ENCODE results near the gene PIP4K2B. TPM values are rescaled to one million over a fixed set of nuclear protein-coding genes. Genes with fewer than 3 reads are reported as not detected.
"Not testable (repeated sequence)": the region's sequence is repeated elsewhere in the genome, so short reads cannot be mapped to it uniquely, and the experiment has no call there.

Gene PIP4K2B
- total RNA-seq, 2 experiments from 2014 or later = 49.4 to 52.6 TPM

GRCh38 chr17:38728290-38728831 lies 71.0 kb downstream of the PIP4K2B start:
- Mint-ChIP-seq H3K4me1 (peaks cover 72% of the 10 kb centered on the region), H3K36me3 (ENCODE audit: low read depth) (peaks cover 42% of the 10 kb centered on the region), H3K9me3 (peaks cover 5% of the 10 kb centered on the region), H3K4me3 (peak overlapping the region; percentile 42), H3K27ac (peak overlapping the region; percentile 87), H3K27me3 (no peaks in the 10 kb centered on the region)
- peak; percentile 84 for DNase-seq
- ChIA-PET POLR2A (interaction anchor here (0.6 to 1.4 kb wide), 5 partner anchors 9 to 24 kb away, joined by 3 to 10 read pairs (median 5); partner anchors contain the start of gene MLLT6), CTCF (interaction anchor here (0.9 to 2.3 kb wide), 13 partner anchors 9 to 478 kb away, joined by 3 to 10 read pairs (median 5); partner anchors contain the start of genes EPOP and MLLT6)

GRCh38 chr17:38727736-38728135 lies 71.6 kb downstream of the PIP4K2B start:
- peak overlapping the region; percentile 87 for H3K27ac Mint-ChIP-seq

GRCh38 chr17:38726145-38726544 lies 73.2 kb downstream of the PIP4K2B start:
- peaks cover 55% of the 10 kb centered on the region for H3K4me1 Mint-ChIP-seq
- POLR2A ChIA-PET = interaction anchor here (0.6 kb wide), 1 partner anchor 11 kb away, joined by 4 read pairs; no protein-coding TSS in a partner anchor

More at GRCh38 chr17:38727736-38728135, 71.6 kb downstream of the PIP4K2B start:
- Mint-ChIP-seq H3K4me3 (peak overlapping the region; percentile 42), H3K36me3 (ENCODE audit: low read depth) (peaks cover 38% of the 10 kb centered on the region), H3K9me3 (peaks cover 5% of the 10 kb centered on the region), H3K27me3 (no peaks in the 10 kb centered on the region), H3K4me1 (peaks cover 70% of the 10 kb centered on the region)
- CTCF ChIA-PET = interaction anchor here (0.9 to 2.3 kb wide), 8 partner anchors 17 to 479 kb away, joined by 3 to 10 read pairs (median 6); partner anchors contain the start of gene MLLT6
- peak; percentile 55 for DNase-seq
- POLR2A ChIA-PET = interaction anchor here (0.8 kb wide), 1 partner anchor 23 kb away, joined by 3 read pairs; the partner anchor contains the start of gene MLLT6

GRCh38 chr17:38725066-38725465 lies 74.3 kb downstream of the PIP4K2B start:
- ChIA-PET CTCF (interaction anchor here (1.9 kb wide), 1 partner anchor 8 kb away, joined by 5 read pairs; no protein-coding TSS in a partner anchor), POLR2A (no interaction called here)
- DNase-seq = no peak
- Mint-ChIP-seq H3K9me3 (peaks cover 5% of the 10 kb centered on the region), H3K36me3 (ENCODE audit: low read depth) (peaks cover 42% of the 10 kb centered on the region), H3K4me1 (peaks cover 51% of the 10 kb centered on the region), H3K4me3 (no peak overlapping the region), H3K27ac (peak overlapping the region; percentile 66), H3K27me3 (no peaks in the 10 kb centered on the region)

More at GRCh38 chr17:38726145-38726544, 73.2 kb downstream of the PIP4K2B start:
- not testable (repeated sequence) for H3K4me3 Mint-ChIP-seq, H3K27me3 Mint-ChIP-seq, H3K9me3 Mint-ChIP-seq, DNase-seq
- Mint-ChIP-seq H3K36me3 (ENCODE audit: low read depth) (peaks cover 34% of the 10 kb centered on the region), H3K27ac (peak overlapping the region; percentile 66)
- CTCF ChIA-PET = interaction anchor here (1.9 kb wide), 1 partner anchor 10 kb away, joined by 5 read pairs; no protein-coding TSS in a partner anchor

- peaks cover 5% of the 10 kb centered on the region for H3K9me3 Mint-ChIP-seq
- H3K27me3 Mint-ChIP-seq = no peaks in the 10 kb centered on the region
- ChIA-PET POLR2A (no interaction called here), CTCF (interaction anchor here (0.6 kb wide), 1 partner anchor 13 kb away, joined by 5 read pairs; no protein-coding TSS in a partner anchor)
- peaks cover 49% of the 10 kb centered on the region for H3K4me1 Mint-ChIP-seq
- no peak overlapping the region for H3K4me3 Mint-ChIP-seq
- no peak overlapping the region for H3K27ac Mint-ChIP-seq
- peaks cover 44% of the 10 kb centered on the region for H3K36me3 Mint-ChIP-seq (ENCODE audit: low read depth)
- DNase-seq = no peak
Measured at GRCh38 chr17:38724337-38724988, 74.9 kb downstream of the PIP4K2B start.

GRCh38 chr17:38721802-38722201 lies 77.6 kb downstream of the PIP4K2B start:
- CTCF ChIA-PET = interaction anchor here (1.0 to 2.0 kb wide), 3 partner anchors 12 to 17 kb away, joined by 3 to 6 read pairs (median 3); partner anchors contain the start of gene MLLT6
- Mint-ChIP-seq H3K4me1 (peaks cover 31% of the 10 kb centered on the region), H3K27me3 (no peaks in the 10 kb centered on the region), H3K9me3 (no peaks in the 10 kb centered on the region), H3K27ac (no peak overlapping the region), H3K36me3 (ENCODE audit: low read depth) (peaks cover 48% of the 10 kb centered on the region), H3K4me3 (no peak overlapping the region)
- POLR2A ChIA-PET = no interaction called here
- DNase-seq = no peak

GRCh38 chr17:38720941-38721340 lies 78.4 kb downstream of the PIP4K2B start:
- Mint-ChIP-seq H3K4me3 (no peak overlapping the region), H3K27me3 (no peaks in the 10 kb centered on the region), H3K36me3 (ENCODE audit: low read depth) (peaks cover 50% of the 10 kb centered on the region), H3K27ac (peak overlapping the region; percentile 54), H3K9me3 (no peaks in the 10 kb centered on the region), H3K4me1 (peaks cover 27% of the 10 kb centered on the region)
- DNase-seq = no peak
- POLR2A ChIA-PET = no interaction called here
- CTCF ChIA-PET = interaction anchor here (2.0 kb wide), 1 partner anchor 11 kb away, joined by 6 read pairs; no protein-coding TSS in a partner anchor

GRCh38 chr17:38719943-38720641 lies 79.3 kb downstream of the PIP4K2B start:
- CTCF ChIA-PET = interaction anchor here (1.5 to 1.9 kb wide), 3 partner anchors 9 to 11 kb away, joined by 3 to 7 read pairs (median 4); no protein-coding TSS in a partner anchor

GRCh38 chr17:38719289-38719942 lies 79.9 kb downstream of the PIP4K2B start:
- no peaks in the 10 kb centered on the region for H3K9me3 Mint-ChIP-seq
- no peak for DNase-seq
- H3K27me3 Mint-ChIP-seq = no peaks in the 10 kb centered on the region
- H3K4me1 Mint-ChIP-seq = peaks cover 28% of the 10 kb centered on the region
- H3K36me3 Mint-ChIP-seq (ENCODE audit: low read depth) = peaks cover 51% of the 10 kb centered on the region
- POLR2A ChIA-PET = interaction anchor here (0.6 to 1.0 kb wide), 3 partner anchors 8 to 15 kb away, joined by 3 to 10 read pairs (median 3); partner anchors contain the start of gene MLLT6
- no peak overlapping the region for H3K4me3 Mint-ChIP-seq
- CTCF ChIA-PET = interaction anchor here (0.9 to 1.9 kb wide), 6 partner anchors 8 to 21 kb away, joined by 3 to 7 read pairs (median 4); partner anchors contain the start of gene CISD3
- peak overlapping the region; percentile 31 for H3K27ac Mint-ChIP-seq

More at GRCh38 chr17:38719943-38720641, 79.3 kb downstream of the PIP4K2B start:
- no peak for DNase-seq
- POLR2A ChIA-PET = interaction anchor here (0.6 kb wide), 1 partner anchor 8 kb away, joined by 3 read pairs; no protein-coding TSS in a partner anchor
- H3K27ac Mint-ChIP-seq = peak overlapping the region; percentile 41
- no peaks in the 10 kb centered on the region for H3K9me3 Mint-ChIP-seq
- H3K4me1 Mint-ChIP-seq = peaks cover 31% of the 10 kb centered on the region
- peaks cover 51% of the 10 kb centered on the region for H3K36me3 Mint-ChIP-seq (ENCODE audit: low read depth)
- H3K4me3 Mint-ChIP-seq = no peak overlapping the region
- no peaks in the 10 kb centered on the region for H3K27me3 Mint-ChIP-seq

GRCh38 chr17:38717139-38717745 lies 82.1 kb downstream of the PIP4K2B start:
- peaks cover 60% of the 10 kb centered on the region for H3K36me3 Mint-ChIP-seq (ENCODE audit: low read depth)

GRCh38 chr17:38716368-38717005 lies 82.9 kb downstream of the PIP4K2B start:
- ChIA-PET POLR2A (interaction anchor here (1.3 kb wide), 1 partner anchor 12 kb away, joined by 3 read pairs; no protein-coding TSS in a partner anchor), CTCF (interaction anchor here (0.5 to 2.1 kb wide), 6 partner anchors 9 to 79 kb away, joined by 3 to 7 read pairs (median 4); no protein-coding TSS in a partner anchor)
- Mint-ChIP-seq H3K27me3 (no peaks in the 10 kb centered on the region), H3K4me3 (no peak overlapping the region), H3K9me3 (no peaks in the 10 kb centered on the region), H3K27ac (no peak overlapping the region), H3K36me3 (ENCODE audit: low read depth) (peaks cover 66% of the 10 kb centered on the region), H3K4me1 (peaks cover 39% of the 10 kb centered on the region)
- DNase-seq = no peak

More at GRCh38 chr17:38717139-38717745, 82.1 kb downstream of the PIP4K2B start:
- H3K4me3 Mint-ChIP-seq = no peak overlapping the region
- peak overlapping the region; percentile 11 for H3K27ac Mint-ChIP-seq
- no peaks in the 10 kb centered on the region for H3K9me3 Mint-ChIP-seq
- no peaks in the 10 kb centered on the region for H3K27me3 Mint-ChIP-seq
- ChIA-PET CTCF (interaction anchor here (0.5 to 2.1 kb wide), 3 partner anchors 9 to 78 kb away, joined by 4 to 5 read pairs (median 5); no protein-coding TSS in a partner anchor), POLR2A (interaction anchor here (1.3 kb wide), 1 partner anchor 11 kb away, joined by 3 read pairs; no protein-coding TSS in a partner anchor)
- no peak for DNase-seq
- H3K4me1 Mint-ChIP-seq = peaks cover 33% of the 10 kb centered on the region
